Naive thymus-derived CD4-positive, alpha-beta T cell (primary cell): Measurements from ENCODE around the gene AK2. TPM values are rescaled to one million over a fixed set of nuclear protein-coding genes. Genes with fewer than 3 reads are reported as not detected.

Source experiments
- ATAC-seq: fragments of 150-1000 bp; cut with Tn5 transposase; 2 replicates; pipeline ENCODE4 v1.10.0; 2021; ENCODE audit warnings: mild to moderate bottlenecking, moderate library complexity
- CTCF ChIA-PET: fragments of 350-600 bp; sonication (Branson Sonifier 250); formaldehyde crosslinking; loops from one replicate; lab custom pipeline; 2021; ENCODE audit warnings: antibody characterized with exemption; lab: Charles Lee
- POLR2A ChIA-PET: fragments of 350-600 bp; sonication (Branson Sonifier 250); formaldehyde crosslinking; loops from one replicate; lab custom pipeline; 2021; ENCODE audit warnings: antibody characterized with exemption, inconsistent platforms; lab: Charles Lee
- DNase-seq, 9 donors: peaks; one replicate each; pipeline versions ENCODE4 v3.0.0 to v3.0.0-alpha.2; 2020 to 2022; ENCODE audit warnings: mixed read lengths in 1 of 9
- H3K27ac ChIP-seq: one replicate; pipeline ENCODE4 v1.7.0; 2013; ENCODE audit warnings: mild to moderate bottlenecking, low read depth, low read length, moderate library complexity
- H3K27me3 ChIP-seq, 2 donors: one replicate each; pipeline ENCODE4 v1.7.0; 2013; ENCODE audit warnings: low read length in 2 of 2, mild to moderate bottlenecking in 2 of 2, moderate library complexity in 2 of 2; ENCODE audit not compliant: control insufficient read depth in 2 of 2, insufficient read depth in 2 of 2
- H3K36me3 ChIP-seq, 3 experiments: 1 replicate in 2 of 3; 2 replicates in 1 of 3; pipeline ENCODE4 v1.7.0; 2013; ENCODE audit warnings: low read length in 3 of 3, mild to moderate bottlenecking in 3 of 3, moderate library complexity in 1 of 3; ENCODE audit not compliant: insufficient read depth in 3 of 3, control insufficient read depth in 2 of 3
- H3K4me1 ChIP-seq, 2 donors: one replicate each; pipeline ENCODE4 v1.7.0; 2013; ENCODE audit warnings: low read length in 2 of 2, mild to moderate bottlenecking in 2 of 2, moderate library complexity in 1 of 2; ENCODE audit not compliant: control insufficient read depth in 2 of 2, insufficient read depth in 2 of 2
- H3K4me3 ChIP-seq: 2 replicates; pipeline ENCODE4 v1.7.0; 2013; ENCODE audit warnings: mild to moderate bottlenecking, low read length
- H3K9me3 ChIP-seq, 3 experiments: 1 replicate in 2 of 3; 2 replicates in 1 of 3; pipeline ENCODE4 v1.7.0; 2013; ENCODE audit warnings: low read length in 3 of 3; ENCODE audit not compliant: control insufficient read depth in 2 of 3
- H3K27ac Mint-ChIP-seq, 9 donors: one replicate each; pipeline ENCODE4 v1.8.0; 2020 to 2022; ENCODE audit warnings: mixed read lengths in 9 of 9, mild to moderate bottlenecking in 8 of 9, moderate library complexity in 5 of 9, inconsistent platforms in 2 of 9
- H3K27me3 Mint-ChIP-seq, 5 donors: one replicate each; pipeline ENCODE4 v1.8.0; 2021 to 2022; ENCODE audit warnings: mixed read lengths in 5 of 5, mild to moderate bottlenecking in 1 of 5
- H3K36me3 Mint-ChIP-seq, 5 donors: one replicate each; pipeline ENCODE4 v1.8.0; 2020 to 2022; ENCODE audit warnings: mixed read lengths in 5 of 5, mild to moderate bottlenecking in 3 of 5, inconsistent platforms in 1 of 5
- H3K4me1 Mint-ChIP-seq, 7 donors: one replicate each; pipeline ENCODE4 v1.8.0; 2020 to 2022; ENCODE audit warnings: mixed read lengths in 7 of 7, mild to moderate bottlenecking in 3 of 7, inconsistent platforms in 1 of 7
- H3K4me3 Mint-ChIP-seq, 10 donors: one replicate each; pipeline ENCODE4 v1.8.0; 2020 to 2022; ENCODE audit warnings: mild to moderate bottlenecking in 10 of 10, mixed read lengths in 10 of 10, moderate library complexity in 6 of 10, inconsistent platforms in 2 of 10
- H3K9me3 Mint-ChIP-seq, 11 donors: one replicate each; pipeline ENCODE4 v1.8.0; 2020 to 2022; ENCODE audit warnings: mixed read lengths in 11 of 11, mild to moderate bottlenecking in 4 of 11, inconsistent platforms in 1 of 11, moderate library complexity in 1 of 11
- intact Hi-C, 2 donors: fragments of 100-400 bp; cut with micrococcal nuclease; formaldehyde crosslinking; loops; one replicate each; pipeline ENCODE4 v1.15.1; 2023
- polyA plus RNA-seq, 2 donors: library from polyadenylated mRNA; unstranded; fragments of 300-500 nt; fragmentation: Illumina TruSeq; gene quantifications; one replicate each; pipeline ENCODE4 v1.2.3, GENCODE V29; 2021
- total RNA-seq, 6 experiments: library from RNA in 5 of 6; stranded (reverse) in 5 of 6; gene quantifications; 1 replicate in 5 of 6; 2 replicates in 1 of 6; pipeline ENCODE4 v1.2.3 and lab custom pipeline; 2021 to 2026

The AK2 gene
- total and polyA plus RNA-seq, 7 experiments from 2014 or later = 53.8 to 219 (median 97.4) TPM

- no peak overlapping the region for H3K4me3 ChIP-seq
- ATAC-seq = peak; percentile 91
- peak overlapping the region in 6 of 9 donors; percentile 8 to 94 (median 34) for H3K27ac Mint-ChIP-seq
- no peaks in the 10 kb centered on the region for H3K27me3 ChIP-seq
- peak overlapping the region in 1 of 10 donors; percentile 73 for H3K4me3 Mint-ChIP-seq
- ChIA-PET POLR2A (interaction anchor here (0.6 to 1.9 kb wide), 3 partner anchors 12 to 132 kb away, joined by 3 to 6 read pairs (median 4); no protein-coding TSS in a partner anchor), CTCF (no interaction called here)
- peaks cover 5 to 74% (median 7%) of the 10 kb centered on the region in 7 donors for H3K4me1 Mint-ChIP-seq
- intact Hi-C loops = loop anchor here in 1 of 2 donors (1.0 kb wide), 1 partner anchor 28 kb away; the partner anchor contains the start of gene RNF19B
- peaks cover 0 to 3% of the 10 kb centered on the region in 2 donors for H3K4me1 ChIP-seq
- DNase-seq = peak in 1 of 9 donors; percentile 77
- H3K27me3 Mint-ChIP-seq = no peaks in the 10 kb centered on the region
- H3K9me3 Mint-ChIP-seq = no peaks in the 10 kb centered on the region
- peaks cover 0 to 10% (median 0%) of the 10 kb centered on the region in 5 donors for H3K36me3 Mint-ChIP-seq
- H3K9me3 ChIP-seq = no peaks in the 10 kb centered on the region
- no peaks in the 10 kb centered on the region for H3K36me3 ChIP-seq
- H3K27ac ChIP-seq = no peak overlapping the region
Observed at GRCh38 chr1:32992489-32993323, 44.0 kb downstream of the AK2 start.

GRCh38 chr1:32991819-32992488 is 44.7 kb downstream of the AK2 start:
- no peak for DNase-seq
- H3K4me3 ChIP-seq = no peak overlapping the region
- POLR2A ChIA-PET = interaction anchor here (0.6 to 1.9 kb wide), 3 partner anchors 11 to 133 kb away, joined by 3 to 6 read pairs (median 4); no protein-coding TSS in a partner anchor
- peaks cover 0 to 72% (median 4%) of the 10 kb centered on the region in 7 donors for H3K4me1 Mint-ChIP-seq
- no peaks in the 10 kb centered on the region for H3K27me3 Mint-ChIP-seq
- ATAC-seq = no peak
- no peak overlapping the region for H3K27ac ChIP-seq
- no peaks in the 10 kb centered on the region for H3K9me3 Mint-ChIP-seq
- H3K36me3 ChIP-seq = no peaks in the 10 kb centered on the region
- peaks cover 0 to 9% (median 0%) of the 10 kb centered on the region in 5 donors for H3K36me3 Mint-ChIP-seq
- CTCF ChIA-PET = no interaction called here
- H3K9me3 ChIP-seq = no peaks in the 10 kb centered on the region
- H3K4me1 ChIP-seq = no peaks in the 10 kb centered on the region
- intact Hi-C loops = loop anchor here in 1 of 2 donors (1.0 kb wide), 1 partner anchor 28 kb away; the partner anchor contains the start of gene RNF19B
- peak overlapping the region in 3 of 9 donors; percentile 19 to 94 (median 31) for H3K27ac Mint-ChIP-seq
- H3K27me3 ChIP-seq = no peaks in the 10 kb centered on the region
- H3K4me3 Mint-ChIP-seq = peak overlapping the region in 1 of 10 donors; percentile 73

GRCh38 chr1:32991386-32991785 is 45.3 kb downstream of the AK2 start:
- intact Hi-C loops = no loop called here
- ATAC-seq (no peak), DNase-seq (no peak)
- H3K4me1 ChIP-seq = no peaks in the 10 kb centered on the region
- H3K4me1 Mint-ChIP-seq = peaks cover 0 to 72% (median 4%) of the 10 kb centered on the region in 7 donors
- no peaks in the 10 kb centered on the region for H3K9me3 Mint-ChIP-seq
- H3K36me3 ChIP-seq = no peaks in the 10 kb centered on the region
- H3K4me3 Mint-ChIP-seq = peak overlapping the region in 1 of 10 donors; percentile 73
- H3K27me3 ChIP-seq = no peaks in the 10 kb centered on the region
- no peaks in the 10 kb centered on the region for H3K9me3 ChIP-seq
- H3K27ac Mint-ChIP-seq = peak overlapping the region in 1 of 9 donors; percentile 94
- H3K27me3 Mint-ChIP-seq = no peaks in the 10 kb centered on the region
- no peak overlapping the region for H3K4me3 ChIP-seq
- H3K27ac ChIP-seq = no peak overlapping the region
- peaks cover 0 to 13% (median 0%) of the 10 kb centered on the region in 5 donors for H3K36me3 Mint-ChIP-seq
- CTCF ChIA-PET = no interaction called here
- POLR2A ChIA-PET = interaction anchor here (1.9 kb wide), 1 partner anchor 10 kb away, joined by 6 read pairs; no protein-coding TSS in a partner anchor

- Mint-ChIP-seq H3K27me3 (no peaks in the 10 kb centered on the region), H3K4me1 (peaks cover 0 to 75% (median 4%) of the 10 kb centered on the region in 7 donors), H3K36me3 (peaks cover 0 to 13% (median 0%) of the 10 kb centered on the region in 5 donors), H3K27ac (peak overlapping the region in 1 of 9 donors; percentile 94), H3K4me3 (peak overlapping the region in 1 of 10 donors; percentile 73), H3K9me3 (no peaks in the 10 kb centered on the region)
- no peaks in the 10 kb centered on the region for H3K4me1 ChIP-seq
- no peak overlapping the region for H3K27ac ChIP-seq
- no peaks in the 10 kb centered on the region for H3K9me3 ChIP-seq
- no peak overlapping the region for H3K4me3 ChIP-seq
- CTCF ChIA-PET = interaction anchor here (0.7 kb wide), 1 partner anchor 543 kb away, joined by 3 read pairs; no protein-coding TSS in a partner anchor
- intact Hi-C loops = no loop called here
- no peaks in the 10 kb centered on the region for H3K36me3 ChIP-seq
- DNase-seq = no peak
- H3K27me3 ChIP-seq = no peaks in the 10 kb centered on the region
- POLR2A ChIA-PET = interaction anchor here (1.9 kb wide), 1 partner anchor 10 kb away, joined by 6 read pairs; no protein-coding TSS in a partner anchor
- ATAC-seq = no peak
Observed at GRCh38 chr1:32990887-32991286, 45.8 kb downstream of the AK2 start.

GRCh38 chr1:32989160-32990050 is 47.3 kb downstream of the AK2 start:
- Histone ChIP-seq H3K4me1 (peaks cover 0 to 5% of the 10 kb centered on the region in 2 donors), H3K4me3 (no peak overlapping the region), H3K36me3 (no peaks in the 10 kb centered on the region), H3K27me3 (no peaks in the 10 kb centered on the region), H3K27ac (no peak overlapping the region), H3K9me3 (no peaks in the 10 kb centered on the region)
- no peaks in the 10 kb centered on the region for H3K9me3 Mint-ChIP-seq
- intact Hi-C loops = loop anchor here in 1 of 2 donors (1.0 kb wide), 1 partner anchor 8 kb away; no protein-coding TSS in a partner anchor
- ATAC-seq (peak; percentile 39), DNase-seq (peak in 1 of 9 donors; percentile 62)
- POLR2A ChIA-PET = no interaction called here
- H3K27ac Mint-ChIP-seq = peak overlapping the region in 1 of 9 donors; percentile 88
- H3K27me3 Mint-ChIP-seq = no peaks in the 10 kb centered on the region
- H3K4me1 Mint-ChIP-seq = peaks cover 0 to 83% (median 0%) of the 10 kb centered on the region in 7 donors
- CTCF ChIA-PET = interaction anchor here (0.9 kb wide), 1 partner anchor 97 kb away, joined by 3 read pairs; no protein-coding TSS in a partner anchor
- peak overlapping the region in 1 of 10 donors; percentile 81 for H3K4me3 Mint-ChIP-seq
- peaks cover 0 to 13% (median 0%) of the 10 kb centered on the region in 5 donors for H3K36me3 Mint-ChIP-seq
